ENCODE results near the gene EPHA4.

Gene EPHA4

DNA sequence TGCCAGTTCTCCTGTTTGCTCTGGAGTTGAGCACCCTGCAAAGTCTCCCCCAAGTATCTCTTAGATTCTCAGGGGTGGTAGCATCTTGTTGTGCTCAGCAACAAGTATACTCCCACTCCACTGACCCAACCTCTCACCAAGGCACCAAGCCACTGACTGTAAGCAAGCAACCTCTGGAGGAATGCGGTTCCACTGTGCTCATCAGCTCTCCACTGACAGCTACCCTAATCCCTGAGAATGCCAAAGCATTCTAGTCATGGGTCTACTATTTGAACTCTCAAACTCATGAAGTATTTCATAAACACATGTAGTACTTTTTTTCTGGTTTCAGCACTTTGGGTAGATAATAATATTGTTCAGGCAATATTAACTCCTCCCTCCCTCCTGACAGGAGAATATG is 170.0 kb downstream of the EPHA4 start:
- TF ChIP-seq TAF1 (IDR thresholded peaks at IDR 0.05; ENCODE audit: low read depth) (no peak), YY1 (IDR thresholded peaks at IDR 0.05; ENCODE audit: low read depth) (no peak), NFIC (IDR thresholded peaks at IDR 0.05) (no peak), CEBPB (IDR thresholded peaks at IDR 0.05) (no peak), EGR1 (IDR thresholded peaks at IDR 0.05) (no peak), EP300 (IDR thresholded peaks at IDR 0.05; ENCODE audit: borderline replicate concordance) (no peak), TCF12 (IDR thresholded peaks at IDR 0.05; ENCODE audit: low read depth) (no peak), TEAD4 (IDR thresholded peaks at IDR 0.05) (no peak), CREB1 (IDR thresholded peaks at IDR 0.05; ENCODE audit: low read depth) (no peak), ZBTB7A (IDR thresholded peaks at IDR 0.05; ENCODE audit: low read depth) (no peak), FOXM1 (IDR thresholded peaks at IDR 0.05; ENCODE audit: borderline replicate concordance, low read depth) (no peak), RAD21 (IDR thresholded peaks at IDR 0.05; ENCODE audit: low read depth) (no peak)
- TF ChIP-seq, protein P1, sequence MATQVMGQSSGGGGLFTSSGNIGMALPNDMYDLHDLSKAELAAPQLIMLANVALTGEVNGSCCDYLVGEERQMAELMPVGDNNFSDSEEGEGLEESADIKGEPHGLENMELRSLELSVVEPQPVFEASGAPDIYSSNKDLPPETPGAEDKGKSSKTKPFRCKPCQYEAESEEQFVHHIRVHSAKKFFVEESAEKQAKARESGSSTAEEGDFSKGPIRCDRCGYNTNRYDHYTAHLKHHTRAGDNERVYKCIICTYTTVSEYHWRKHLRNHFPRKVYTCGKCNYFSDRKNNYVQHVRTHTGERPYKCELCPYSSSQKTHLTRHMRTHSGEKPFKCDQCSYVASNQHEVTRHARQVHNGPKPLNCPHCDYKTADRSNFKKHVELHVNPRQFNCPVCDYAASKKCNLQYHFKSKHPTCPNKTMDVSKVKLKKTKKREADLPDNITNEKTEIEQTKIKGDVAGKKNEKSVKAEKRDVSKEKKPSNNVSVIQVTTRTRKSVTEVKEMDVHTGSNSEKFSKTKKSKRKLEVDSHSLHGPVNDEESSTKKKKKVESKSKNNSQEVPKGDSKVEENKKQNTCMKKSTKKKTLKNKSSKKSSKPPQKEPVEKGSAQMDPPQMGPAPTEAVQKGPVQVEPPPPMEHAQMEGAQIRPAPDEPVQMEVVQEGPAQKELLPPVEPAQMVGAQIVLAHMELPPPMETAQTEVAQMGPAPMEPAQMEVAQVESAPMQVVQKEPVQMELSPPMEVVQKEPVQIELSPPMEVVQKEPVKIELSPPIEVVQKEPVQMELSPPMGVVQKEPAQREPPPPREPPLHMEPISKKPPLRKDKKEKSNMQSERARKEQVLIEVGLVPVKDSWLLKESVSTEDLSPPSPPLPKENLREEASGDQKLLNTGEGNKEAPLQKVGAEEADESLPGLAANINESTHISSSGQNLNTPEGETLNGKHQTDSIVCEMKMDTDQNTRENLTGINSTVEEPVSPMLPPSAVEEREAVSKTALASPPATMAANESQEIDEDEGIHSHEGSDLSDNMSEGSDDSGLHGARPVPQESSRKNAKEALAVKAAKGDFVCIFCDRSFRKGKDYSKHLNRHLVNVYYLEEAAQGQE (IDR thresholded peaks at IDR 0.05; ENCODE audit: low read depth), result no peak
- TF ChIP-seq, protein P2, sequence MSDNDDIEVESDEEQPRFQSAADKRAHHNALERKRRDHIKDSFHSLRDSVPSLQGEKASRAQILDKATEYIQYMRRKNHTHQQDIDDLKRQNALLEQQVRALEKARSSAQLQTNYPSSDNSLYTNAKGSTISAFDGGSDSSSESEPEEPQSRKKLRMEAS (IDR thresholded peaks at IDR 0.05), result no peak
- TF ChIP-seq, protein P3, sequence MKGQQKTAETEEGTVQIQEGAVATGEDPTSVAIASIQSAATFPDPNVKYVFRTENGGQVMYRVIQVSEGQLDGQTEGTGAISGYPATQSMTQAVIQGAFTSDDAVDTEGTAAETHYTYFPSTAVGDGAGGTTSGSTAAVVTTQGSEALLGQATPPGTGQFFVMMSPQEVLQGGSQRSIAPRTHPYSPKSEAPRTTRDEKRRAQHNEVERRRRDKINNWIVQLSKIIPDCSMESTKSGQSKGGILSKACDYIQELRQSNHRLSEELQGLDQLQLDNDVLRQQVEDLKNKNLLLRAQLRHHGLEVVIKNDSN (IDR thresholded peaks at IDR 0.05), result no peak

DNA sequence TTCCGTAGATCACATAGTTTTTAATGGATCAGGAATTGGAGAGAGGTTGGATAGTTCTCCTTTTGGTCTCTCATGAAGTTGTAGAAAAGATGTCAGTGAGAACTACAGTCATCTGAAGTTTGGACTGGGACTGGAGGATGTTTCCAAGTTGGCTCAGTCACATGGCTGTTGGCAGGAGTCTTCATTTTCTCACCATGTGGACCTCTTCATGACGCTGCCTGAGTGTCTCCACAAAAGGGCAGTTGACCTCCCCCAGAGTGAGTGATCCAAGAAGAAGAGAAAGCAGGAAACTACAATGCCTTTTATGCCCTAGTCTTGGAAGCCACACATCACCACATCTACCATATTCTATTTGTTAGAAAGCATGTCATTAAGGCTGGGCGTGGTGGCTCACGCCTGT is 171.7 kb downstream of the EPHA4 start:
- TF ChIP-seq, protein P1 (IDR thresholded peaks at IDR 0.05; ENCODE audit: low read depth), result no peak

DNA sequence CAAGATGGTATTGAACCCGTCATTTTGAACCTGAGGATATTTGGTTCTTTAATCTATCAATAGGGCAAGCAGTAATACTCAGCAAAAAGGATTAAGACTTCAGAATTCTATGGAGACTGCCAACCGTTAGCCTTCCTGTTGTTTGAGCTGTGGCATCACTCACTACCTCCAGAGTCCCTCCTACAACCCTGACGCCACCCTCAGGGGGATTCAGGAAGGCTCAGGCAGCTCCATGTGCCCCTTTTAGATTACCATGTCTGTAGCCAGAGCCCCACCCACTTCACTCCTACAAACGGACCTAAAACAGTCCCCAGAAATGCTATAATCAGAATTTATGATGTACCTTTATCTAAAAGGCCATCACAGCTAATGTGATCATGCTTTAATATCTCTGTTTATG is 172.9 kb downstream of the EPHA4 start:
- TF ChIP-seq EP300 (IDR thresholded peaks at IDR 0.05; ENCODE audit: borderline replicate concordance) (no peak), TCF12 (IDR thresholded peaks at IDR 0.05; ENCODE audit: low read depth) (no peak), FOXM1 (IDR thresholded peaks at IDR 0.05; ENCODE audit: borderline replicate concordance, low read depth) (no peak), NFIC (IDR thresholded peaks at IDR 0.05) (no peak), TAF1 (IDR thresholded peaks at IDR 0.05; ENCODE audit: low read depth) (no peak), CEBPB (IDR thresholded peaks at IDR 0.05) (no peak), CREB1 (IDR thresholded peaks at IDR 0.05; ENCODE audit: low read depth) (no peak), ZBTB7A (IDR thresholded peaks at IDR 0.05; ENCODE audit: low read depth) (no peak), RAD21 (IDR thresholded peaks at IDR 0.05; ENCODE audit: low read depth) (no peak), YY1 (IDR thresholded peaks at IDR 0.05; ENCODE audit: low read depth) (no peak), TEAD4 (IDR thresholded peaks at IDR 0.05) (no peak), EGR1 (IDR thresholded peaks at IDR 0.05) (no peak)
- TF ChIP-seq, protein P3 (IDR thresholded peaks at IDR 0.05), result no peak
- TF ChIP-seq, protein P1 (IDR thresholded peaks at IDR 0.05; ENCODE audit: low read depth), result no peak
- TF ChIP-seq, protein P2 (IDR thresholded peaks at IDR 0.05), result no peak

DNA sequence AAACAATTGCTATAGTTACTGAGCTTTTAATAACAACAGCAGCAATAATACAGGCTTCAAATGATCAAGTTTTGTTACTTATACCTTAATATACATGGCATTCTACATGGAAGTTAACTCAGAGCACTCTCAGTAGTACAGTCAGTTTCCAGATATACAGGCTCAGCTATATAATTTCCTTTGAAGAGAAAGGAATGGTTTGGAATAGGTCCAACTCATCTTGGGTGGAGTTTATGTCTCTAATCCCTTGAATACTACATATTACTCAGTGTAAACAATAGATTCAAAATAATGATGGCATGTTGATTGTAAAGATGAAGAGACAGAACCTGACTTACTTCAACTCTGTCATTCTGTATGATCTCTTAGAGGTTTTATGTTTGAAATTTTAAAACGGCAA is 174.9 kb downstream of the EPHA4 start:
- no peak for TF ChIP-seq ZBTB7A (IDR thresholded peaks at IDR 0.05; ENCODE audit: low read depth)
- TF ChIP-seq EGR1 (IDR thresholded peaks at IDR 0.05), result no peak
- TF ChIP-seq, protein P2 (IDR thresholded peaks at IDR 0.05), result no peak
- TF ChIP-seq EP300 (IDR thresholded peaks at IDR 0.05; ENCODE audit: borderline replicate concordance), result no peak
- no peak for TF ChIP-seq CREB1 (IDR thresholded peaks at IDR 0.05; ENCODE audit: low read depth)
- TF ChIP-seq TCF12 (IDR thresholded peaks at IDR 0.05; ENCODE audit: low read depth), result no peak
- no peak for TF ChIP-seq CEBPB (IDR thresholded peaks at IDR 0.05)
- no peak for TF ChIP-seq TEAD4 (IDR thresholded peaks at IDR 0.05)
- TF ChIP-seq, protein P1 (IDR thresholded peaks at IDR 0.05; ENCODE audit: low read depth), result no peak
- TF ChIP-seq TAF1 (IDR thresholded peaks at IDR 0.05; ENCODE audit: low read depth), result no peak
